Chondrocyte (in vitro differentiated cells): Measurements from ENCODE around the gene PGLYRP4. TPM values are rescaled to one million over a fixed set of nuclear protein-coding genes. Genes with fewer than 3 reads are reported as not detected.

Experiments used
- DNase-seq: peaks from one replicate; pipeline ENCODE4 v3.0.0; 2021; ENCODE audit warnings: mixed read lengths, low spot score
- H3K27ac Mint-ChIP-seq: one replicate; pipeline ENCODE4 v1.8.0; 2021; ENCODE audit warnings: mild to moderate bottlenecking, moderate library complexity, mixed read lengths; ENCODE audit not compliant: unreplicated experiment
- H3K27me3 Mint-ChIP-seq: 2 replicates; pipeline ENCODE4 v1.8.0; 2021; ENCODE audit warnings: low read depth, mixed read lengths
- H3K36me3 Mint-ChIP-seq: 2 replicates; pipeline ENCODE4 v1.8.0; 2021; ENCODE audit warnings: low read depth, mixed read lengths
- H3K4me1 Mint-ChIP-seq: 2 replicates; pipeline ENCODE4 v1.8.0; 2021; ENCODE audit warnings: low read depth, mild to moderate bottlenecking, mixed read lengths
- H3K4me3 Mint-ChIP-seq: one replicate; pipeline ENCODE4 v1.8.0; 2021; ENCODE audit warnings: mild to moderate bottlenecking, moderate library complexity, mixed read lengths; ENCODE audit not compliant: unreplicated experiment
- H3K9me3 Mint-ChIP-seq: 2 replicates; pipeline ENCODE4 v1.8.0; 2021; ENCODE audit warnings: low read depth, mixed read lengths
- CTCF ChIP-seq: fragments of 200-600 bp; sonication (generic); IDR thresholded peaks from 2 replicates; pipeline ENCODE4 v1.5.0; 2021; ENCODE audit warnings: antibody characterized with exemption, mild to moderate bottlenecking, moderate library complexity
- total RNA-seq: library from RNA; stranded (reverse); gene quantifications from 3 replicates; pipeline ENCODE4 v1.2.1, GENCODE V29; 2021

The PGLYRP4 gene
- total RNA-seq, 1 donor from 2014 or later = not detected

GRCh38 chr1:153292740-153293479 is 55.7 kb downstream of the PGLYRP4 start:
- no peak overlapping the region for H3K4me3 Mint-ChIP-seq
- DNase-seq = no peak
- no peaks in the 10 kb centered on the region for H3K9me3 Mint-ChIP-seq
- H3K4me1 Mint-ChIP-seq = no peaks in the 10 kb centered on the region
- no peak overlapping the region for H3K27ac Mint-ChIP-seq
- no peaks in the 10 kb centered on the region for H3K36me3 Mint-ChIP-seq
- H3K27me3 Mint-ChIP-seq = peaks cover 7% of the 10 kb centered on the region
- no peak for TF ChIP-seq CTCF

GRCh38 chr1:153292185-153292584 is 56.5 kb downstream of the PGLYRP4 start:
- Mint-ChIP-seq H3K4me1 (no peaks in the 10 kb centered on the region), H3K36me3 (no peaks in the 10 kb centered on the region), H3K27me3 (peaks cover 7% of the 10 kb centered on the region), H3K9me3 (no peaks in the 10 kb centered on the region), H3K27ac (no peak overlapping the region), H3K4me3 (no peak overlapping the region)
- DNase-seq = no peak
- no peak for TF ChIP-seq CTCF

GRCh38 chr1:153291514-153291913 is 57.1 kb downstream of the PGLYRP4 start:
- Mint-ChIP-seq H3K9me3 (no peaks in the 10 kb centered on the region), H3K27ac (no peak overlapping the region), H3K27me3 (peaks cover 6% of the 10 kb centered on the region), H3K4me1 (no peaks in the 10 kb centered on the region), H3K4me3 (no peak overlapping the region), H3K36me3 (no peaks in the 10 kb centered on the region)
- TF ChIP-seq CTCF = no peak
- DNase-seq = no peak

- Mint-ChIP-seq H3K36me3 (no peaks in the 10 kb centered on the region), H3K4me3 (no peak overlapping the region), H3K27ac (no peak overlapping the region), H3K4me1 (no peaks in the 10 kb centered on the region), H3K27me3 (peaks cover 4% of the 10 kb centered on the region), H3K9me3 (no peaks in the 10 kb centered on the region)
- DNase-seq = no peak
- peak; percentile 45 for TF ChIP-seq CTCF
These were observed 59.9 kb downstream of the PGLYRP4 start for GRCh38 chr1:153288634-153289275.

Other genes with a start within 250 kb of the PGLYRP4 start
- gene SPRR2F, start 235.3 kb downstream of the PGLYRP4 start, total RNA-seq = not detected in 3 replicates
- not detected in 3 replicates for gene SPRR2G, start 198.0 kb downstream of the PGLYRP4 start, total RNA-seq
- gene LELP1, start 145.4 kb downstream of the PGLYRP4 start, total RNA-seq = not detected in 3 replicates
- gene PRR9, start 131.3 kb downstream of the PGLYRP4 start, total RNA-seq = not detected in 3 replicates
- gene LORICRIN, start 89.2 kb downstream of the PGLYRP4 start, total RNA-seq = not detected in 3 replicates
- gene PGLYRP3, start 35.9 kb downstream of the PGLYRP4 start, total RNA-seq = not detected in 3 replicates
- not detected in 3 replicates for gene S100A9, start 9.0 kb upstream of the PGLYRP4 start, total RNA-seq
- not detected in 3 replicates for gene S100A12, start 26.8 kb upstream of the PGLYRP4 start, total RNA-seq
- not detected in 3 replicates for gene S100A8, start 42.2 kb upstream of the PGLYRP4 start, total RNA-seq
- gene S100A7A, start 67.7 kb upstream of the PGLYRP4 start, total RNA-seq = not detected in 3 replicates
- gene S100A7, start 111.8 kb upstream of the PGLYRP4 start, total RNA-seq = not detected in 3 replicates
- gene S100A6, start 187.2 kb upstream of the PGLYRP4 start, total RNA-seq = 1.4 to 12.1 TPM (median 10.9 TPM) in 3 replicates
- gene S100A5, start 192.1 kb upstream of the PGLYRP4 start, total RNA-seq = 0.47 to 0.94 TPM in 2 of 3 replicates, not detected in the other
- gene S100A4, start 197.0 kb upstream of the PGLYRP4 start, total RNA-seq = 331 to 404 TPM (median 388 TPM) in 3 replicates
- 6.5 to 10.8 TPM (median 8.7 TPM) in 3 replicates for gene S100A3, start 200.4 kb upstream of the PGLYRP4 start, total RNA-seq
- gene S100A2, start 217.0 kb upstream of the PGLYRP4 start, total RNA-seq = 15.4 to 22.2 TPM (median 18.9 TPM) in 3 replicates